Kidney (tissue), 14 donors: ENCODE results near the gene E2F2. TPM values are rescaled to one million over a fixed set of nuclear protein-coding genes. Genes with fewer than 3 reads are reported as not detected.

ENCODE experiments used
- DNase-seq, 5 donors: peaks; one replicate each; pipeline ENCODE4 v3.0.0-alpha.2; 2013 to 2020
- FAIRE-seq: peaks from 2 replicates; lab custom pipeline; 2012; peaks lifted over from hg19 to GRCh38; lab: Jason Lieb, UNC
- H3K27ac ChIP-seq, 2 donors: one replicate each; pipeline ENCODE4 v1.7.0; 2013; ENCODE audit warnings: low read depth in 2 of 2, low read length in 2 of 2, inconsistent platforms in 1 of 2
- H3K27me3 ChIP-seq: one replicate; pipeline ENCODE4 v1.7.1; 2013; ENCODE audit warnings: low read length, inconsistent platforms; ENCODE audit not compliant: control insufficient read depth, insufficient read depth
- H3K36me3 ChIP-seq, 3 donors: one replicate each; pipeline versions ENCODE4 v1.7.0 to v1.7.1; 2013; ENCODE audit warnings: low read length in 3 of 3, control low read depth in 1 of 3, inconsistent platforms in 1 of 3; ENCODE audit not compliant: insufficient read depth in 3 of 3, control insufficient read depth in 2 of 3
- H3K4me1 ChIP-seq, 3 donors: one replicate each; pipeline versions ENCODE4 v1.7.0 to v1.7.1; 2013; ENCODE audit warnings: low read length in 3 of 3, inconsistent platforms in 1 of 3, low read depth in 1 of 3; ENCODE audit not compliant: control insufficient read depth in 2 of 3, insufficient read depth in 2 of 3
- H3K4me3 ChIP-seq, 3 donors: one replicate each; pipeline versions ENCODE4 v1.7.0 to v1.8.1; 2013; ENCODE audit warnings: low read length in 3 of 3, control low read depth in 1 of 3, inconsistent platforms in 1 of 3
- H3K9ac ChIP-seq, 3 donors: one replicate each; pipeline versions ENCODE4 v1.7.0 to v1.7.1; 2013; ENCODE audit warnings: low read length in 3 of 3, control low read depth in 1 of 3, inconsistent platforms in 1 of 3
- H3K9me3 ChIP-seq, 3 donors: one replicate each; pipeline versions ENCODE4 v1.7.0 to v1.7.1; 2013; ENCODE audit warnings: low read length in 3 of 3, control low read depth in 1 of 3, inconsistent platforms in 1 of 3; ENCODE audit not compliant: control insufficient read depth in 2 of 3, insufficient read depth in 1 of 3
- intact Hi-C: fragments of 100-400 bp; cut with DNase I; formaldehyde crosslinking; loops from one replicate; pipeline ENCODE4 v1.11.1; 2022
- polyA plus RNA-seq: library from polyadenylated mRNA; stranded (reverse); fragments of 350-450 nt; fragmentation: Illumina TruSeq; extraction: RNeasy Lipid Tissue Mini Kit (QIAGEN cat#74804); gene quantifications from one replicate; pipeline ENCODE4 v1.2.3, GENCODE V29; 2014; ENCODE audit warnings: low read depth, low replicate concordance; ENCODE audit not compliant: insufficient read depth
- total RNA-seq: library from RNA; stranded (reverse); fragmentation: NEBNext Ultra II Directional; extraction: Animal tissue kit (Norgen Biotek cat#: 25700); gene quantifications from one replicate; pipeline ENCODE4 v1.2.1, GENCODE V29; 2021
- TF ChIP-seq, protein P1 (sequence below): IDR thresholded peaks from 3 replicates; pipeline ENCODE4 v1.5.1; 2012; ENCODE audit warnings: mild to moderate bottlenecking, moderate library complexity, borderline replicate concordance; ENCODE audit not compliant: insufficient read depth; ENCODE audit errors: extremely low read depth
- donor health status: control.
- donor health status: control.
- donor health status: control.
- donor health status: control.
- donor health status: control.
- donor health status: DM: yes; HTN: yes; CAD: no.
- donor health status: Normal renal cell carcinoma (clear cell type).

E2F2 gene
- total and polyA plus RNA-seq, 2 donors from 2014 or later: 0.50 TPM; not detected in 1

DNA sequence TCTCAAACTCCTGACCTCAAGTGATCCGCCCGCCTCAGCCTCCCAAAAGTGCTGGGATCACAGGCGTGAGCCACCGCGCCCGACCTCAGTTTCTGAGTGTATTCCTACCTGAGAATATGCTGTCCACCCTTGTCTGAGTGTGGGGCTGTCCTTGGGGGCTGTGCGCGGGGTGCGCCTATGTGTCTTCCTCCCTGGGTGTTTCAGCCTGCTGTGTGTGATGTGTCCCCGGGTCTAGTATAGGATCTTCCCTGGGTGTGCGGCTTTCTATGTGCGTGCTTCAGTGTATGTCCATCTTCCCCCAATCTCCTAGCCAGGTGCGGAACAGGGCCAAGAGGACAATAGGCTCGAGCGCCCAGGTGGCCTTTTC is 36.6 kb upstream of the E2F2 start:
- Histone ChIP-seq H3K36me3 (no peaks in the 10 kb centered on the region), H3K9ac (peak overlapping the region in 1 of 3 donors; percentile 26), H3K4me3 (peak overlapping the region in 1 of 3 donors; percentile 41), H3K4me1 (peaks cover 4 to 15% (median 4%) of the 10 kb centered on the region in 3 donors), H3K27me3 (no peaks in the 10 kb centered on the region), H3K9me3 (no peaks in the 10 kb centered on the region), H3K27ac (peak overlapping the region in 1 of 2 donors; percentile 47)
- DNase-seq (no peak), FAIRE-seq (no peak)
- TF ChIP-seq, protein P1, sequence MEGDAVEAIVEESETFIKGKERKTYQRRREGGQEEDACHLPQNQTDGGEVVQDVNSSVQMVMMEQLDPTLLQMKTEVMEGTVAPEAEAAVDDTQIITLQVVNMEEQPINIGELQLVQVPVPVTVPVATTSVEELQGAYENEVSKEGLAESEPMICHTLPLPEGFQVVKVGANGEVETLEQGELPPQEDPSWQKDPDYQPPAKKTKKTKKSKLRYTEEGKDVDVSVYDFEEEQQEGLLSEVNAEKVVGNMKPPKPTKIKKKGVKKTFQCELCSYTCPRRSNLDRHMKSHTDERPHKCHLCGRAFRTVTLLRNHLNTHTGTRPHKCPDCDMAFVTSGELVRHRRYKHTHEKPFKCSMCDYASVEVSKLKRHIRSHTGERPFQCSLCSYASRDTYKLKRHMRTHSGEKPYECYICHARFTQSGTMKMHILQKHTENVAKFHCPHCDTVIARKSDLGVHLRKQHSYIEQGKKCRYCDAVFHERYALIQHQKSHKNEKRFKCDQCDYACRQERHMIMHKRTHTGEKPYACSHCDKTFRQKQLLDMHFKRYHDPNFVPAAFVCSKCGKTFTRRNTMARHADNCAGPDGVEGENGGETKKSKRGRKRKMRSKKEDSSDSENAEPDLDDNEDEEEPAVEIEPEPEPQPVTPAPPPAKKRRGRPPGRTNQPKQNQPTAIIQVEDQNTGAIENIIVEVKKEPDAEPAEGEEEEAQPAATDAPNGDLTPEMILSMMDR: no peak
- intact Hi-C loops: no loop called here

DNA sequence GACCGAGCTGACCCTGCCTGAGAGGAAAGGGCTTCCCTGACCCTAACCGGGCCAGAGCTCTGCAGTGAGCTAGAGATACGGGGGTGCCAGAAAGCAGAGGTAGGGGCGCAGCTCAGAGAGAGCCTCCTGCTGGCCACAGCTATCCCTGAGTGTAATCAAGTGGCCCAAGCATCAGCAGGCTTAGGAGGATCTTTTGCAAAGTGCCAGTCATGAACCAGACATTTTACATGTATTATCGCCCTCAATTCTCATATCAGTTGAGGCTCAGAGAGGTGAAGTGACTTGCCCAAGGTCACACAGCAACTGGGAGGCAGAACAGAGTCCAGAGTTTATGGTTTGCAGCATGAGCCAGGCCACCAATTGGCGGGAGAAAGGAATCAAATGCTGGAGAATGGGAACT is 35.3 kb upstream of the E2F2 start:
- Histone ChIP-seq H3K27me3 (no peaks in the 10 kb centered on the region), H3K9me3 (no peaks in the 10 kb centered on the region), H3K27ac (no peak overlapping the region), H3K9ac (peak overlapping the region in 1 of 3 donors; percentile 26), H3K36me3 (no peaks in the 10 kb centered on the region), H3K4me1 (peaks cover 4 to 23% (median 9%) of the 10 kb centered on the region in 3 donors), H3K4me3 (no peak overlapping the region)
- TF ChIP-seq, protein P1: no peak
- DNase-seq (no peak), FAIRE-seq (no peak)
- intact Hi-C loops: no loop called here

DNA sequence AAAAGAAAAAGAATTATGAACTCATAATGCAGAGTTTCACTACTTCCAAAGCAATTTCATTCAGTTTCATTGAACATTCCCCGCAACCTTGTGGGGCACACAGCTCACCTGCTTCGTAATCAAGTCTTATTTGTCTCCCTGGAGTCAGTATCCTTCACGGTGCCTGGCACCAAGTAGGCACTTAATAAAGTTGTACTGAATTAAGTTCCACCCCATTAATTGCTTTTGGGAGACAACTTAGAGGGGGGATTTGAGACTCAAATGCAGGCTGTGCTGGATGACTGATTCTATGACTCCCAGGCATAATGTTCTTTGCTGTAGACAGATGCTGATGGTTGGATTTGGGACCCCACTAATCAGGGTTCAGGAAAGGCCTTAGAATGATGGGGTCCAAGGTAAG is 34.7 kb upstream of the E2F2 start:
- Histone ChIP-seq H3K36me3 (no peaks in the 10 kb centered on the region), H3K27ac (peak overlapping the region in 1 of 2 donors; percentile 8), H3K4me1 (peaks cover 4 to 28% (median 9%) of the 10 kb centered on the region in 3 donors), H3K27me3 (no peaks in the 10 kb centered on the region), H3K9ac (peak overlapping the region in 1 of 3 donors; percentile 26), H3K4me3 (no peak overlapping the region), H3K9me3 (no peaks in the 10 kb centered on the region)
- TF ChIP-seq, protein P1: no peak
- FAIRE-seq: no peak
- intact Hi-C loops: no loop called here
- peak in 2 of 5 donors; percentile 75 to 76 for DNase-seq
